A204.1 (cell line): ENCODE measurements around the gene ATCAY.
"Not testable (repeated sequence)": the region's sequence is repeated elsewhere in the genome, so short reads cannot be mapped to it uniquely, and the experiment has no call there.

Experiments used
- FAIRE-seq: peaks from 2 replicates; lab custom pipeline; 2012; peaks lifted over from hg19 to GRCh38; lab: Jason Lieb, UNC

ATCAY gene

GRCh38 chr19:3857449-3858003, 23.0 kb upstream of the ATCAY start:
- FAIRE-seq = no peak

GRCh38 chr19:3860499-3860898, 20.0 kb upstream of the ATCAY start:
- no peak for FAIRE-seq

- no peak for FAIRE-seq
Measured at GRCh38 chr19:3862826-3863500, 17.5 kb upstream of the ATCAY start.

GRCh38 chr19:3863648-3864047, 16.8 kb upstream of the ATCAY start:
- no peak for FAIRE-seq

GRCh38 chr19:3866910-3867638, 13.4 kb upstream of the ATCAY start:
- FAIRE-seq = no peak

GRCh38 chr19:3867971-3868769, 12.3 kb upstream of the ATCAY start:
- no peak for FAIRE-seq

GRCh38 chr19:3868770-3869456, 11.6 kb upstream of the ATCAY start, which contains the start of gene ZFR2:
Gene ZFR2, minus strand, starts transcription at chr19:3869038. Its CDS starts 21 bp downstream, at chr19:3869017.
- no peak for FAIRE-seq

GRCh38 chr19:3873151-3873550, 7.3 kb upstream of the ATCAY start:
- no peak for FAIRE-seq

- not testable (repeated sequence) for FAIRE-seq
Measured at GRCh38 chr19:3874695-3875094, 5.8 kb upstream of the ATCAY start.

GRCh38 chr19:3879656-3880055, 829 bp upstream of the ATCAY start:
- FAIRE-seq = no peak

GRCh38 chr19:3881272-3882040, 971 bp downstream of the ATCAY start:
- no peak for FAIRE-seq

- FAIRE-seq = no peak
Measured at GRCh38 chr19:3882041-3882384, 1.5 kb downstream of the ATCAY start.

- no peak for FAIRE-seq
Measured at GRCh38 chr19:3890591-3890990, 10.1 kb downstream of the ATCAY start.

GRCh38 chr19:3893509-3894179, 13.2 kb downstream of the ATCAY start:
- no peak for FAIRE-seq

GRCh38 chr19:3894959-3895358, 14.5 kb downstream of the ATCAY start:
- FAIRE-seq = not testable (repeated sequence)

- no peak for FAIRE-seq
Measured at GRCh38 chr19:3895788-3896187, 15.3 kb downstream of the ATCAY start.

GRCh38 chr19:3897936-3898335, 17.5 kb downstream of the ATCAY start:
- no peak for FAIRE-seq

- no peak for FAIRE-seq
Measured at GRCh38 chr19:3898426-3898825, 17.9 kb downstream of the ATCAY start.

GRCh38 chr19:3899531-3900294, 19.2 kb downstream of the ATCAY start:
- FAIRE-seq = no peak
